ENCODE results near the gene PLEKHO2. TPM values are rescaled to one million over a fixed set of nuclear protein-coding genes. Genes with fewer than 3 reads are reported as not detected.
A peak's percentile ranks its signal among the peaks of the same experiment; 100 is the strongest.

Gene PLEKHO2
- total and polyA plus RNA-seq, 2 experiments from 2014 or later = 9.0 to 29.4 TPM

- TF ChIP-seq EZH2phosphoT487 (IDR thresholded peaks at IDR 0.05; ENCODE audit: unreplicated experiment) = no peak
- TF ChIP-seq ETS1 (IDR thresholded peaks at IDR 0.05) = no peak
Measured at GRCh38 chr15:64847448-64847847, 5.7 kb downstream of the PLEKHO2 start (continued).

GRCh38 chr15:64847876-64848716, 6.4 kb downstream of the PLEKHO2 start:
- peaks cover 6% of the 10 kb centered on the region for H3K27me3 Mint-ChIP-seq (ENCODE audit: insufficient read depth, low read depth, poor library complexity)
- peak overlapping the region; percentile 75 for H3K27ac Mint-ChIP-seq
- DNase-seq (ENCODE audit: low spot score) = no peak
- H3K9me2 ChIP-seq (ENCODE audit: insufficient read depth) = no peaks in the 10 kb centered on the region
- TF ChIP-seq, protein P1, sequence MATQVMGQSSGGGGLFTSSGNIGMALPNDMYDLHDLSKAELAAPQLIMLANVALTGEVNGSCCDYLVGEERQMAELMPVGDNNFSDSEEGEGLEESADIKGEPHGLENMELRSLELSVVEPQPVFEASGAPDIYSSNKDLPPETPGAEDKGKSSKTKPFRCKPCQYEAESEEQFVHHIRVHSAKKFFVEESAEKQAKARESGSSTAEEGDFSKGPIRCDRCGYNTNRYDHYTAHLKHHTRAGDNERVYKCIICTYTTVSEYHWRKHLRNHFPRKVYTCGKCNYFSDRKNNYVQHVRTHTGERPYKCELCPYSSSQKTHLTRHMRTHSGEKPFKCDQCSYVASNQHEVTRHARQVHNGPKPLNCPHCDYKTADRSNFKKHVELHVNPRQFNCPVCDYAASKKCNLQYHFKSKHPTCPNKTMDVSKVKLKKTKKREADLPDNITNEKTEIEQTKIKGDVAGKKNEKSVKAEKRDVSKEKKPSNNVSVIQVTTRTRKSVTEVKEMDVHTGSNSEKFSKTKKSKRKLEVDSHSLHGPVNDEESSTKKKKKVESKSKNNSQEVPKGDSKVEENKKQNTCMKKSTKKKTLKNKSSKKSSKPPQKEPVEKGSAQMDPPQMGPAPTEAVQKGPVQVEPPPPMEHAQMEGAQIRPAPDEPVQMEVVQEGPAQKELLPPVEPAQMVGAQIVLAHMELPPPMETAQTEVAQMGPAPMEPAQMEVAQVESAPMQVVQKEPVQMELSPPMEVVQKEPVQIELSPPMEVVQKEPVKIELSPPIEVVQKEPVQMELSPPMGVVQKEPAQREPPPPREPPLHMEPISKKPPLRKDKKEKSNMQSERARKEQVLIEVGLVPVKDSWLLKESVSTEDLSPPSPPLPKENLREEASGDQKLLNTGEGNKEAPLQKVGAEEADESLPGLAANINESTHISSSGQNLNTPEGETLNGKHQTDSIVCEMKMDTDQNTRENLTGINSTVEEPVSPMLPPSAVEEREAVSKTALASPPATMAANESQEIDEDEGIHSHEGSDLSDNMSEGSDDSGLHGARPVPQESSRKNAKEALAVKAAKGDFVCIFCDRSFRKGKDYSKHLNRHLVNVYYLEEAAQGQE (IDR thresholded peaks at IDR 0.05; ENCODE audit: unreplicated experiment) = no peak
- TF ChIP-seq STAT1 (IDR thresholded peaks at IDR 0.05; ENCODE audit: unreplicated experiment) (no peak), NANOG (IDR thresholded peaks at IDR 0.05; ENCODE audit: borderline replicate concordance) (no peak), CREB1 (CRISPR knock-in tag; IDR thresholded peaks at IDR 0.05; ENCODE audit: low read depth) (no peak), JUNB (IDR thresholded peaks at IDR 0.05; ENCODE audit: unreplicated experiment) (no peak)
- TF ChIP-seq, protein P2, sequence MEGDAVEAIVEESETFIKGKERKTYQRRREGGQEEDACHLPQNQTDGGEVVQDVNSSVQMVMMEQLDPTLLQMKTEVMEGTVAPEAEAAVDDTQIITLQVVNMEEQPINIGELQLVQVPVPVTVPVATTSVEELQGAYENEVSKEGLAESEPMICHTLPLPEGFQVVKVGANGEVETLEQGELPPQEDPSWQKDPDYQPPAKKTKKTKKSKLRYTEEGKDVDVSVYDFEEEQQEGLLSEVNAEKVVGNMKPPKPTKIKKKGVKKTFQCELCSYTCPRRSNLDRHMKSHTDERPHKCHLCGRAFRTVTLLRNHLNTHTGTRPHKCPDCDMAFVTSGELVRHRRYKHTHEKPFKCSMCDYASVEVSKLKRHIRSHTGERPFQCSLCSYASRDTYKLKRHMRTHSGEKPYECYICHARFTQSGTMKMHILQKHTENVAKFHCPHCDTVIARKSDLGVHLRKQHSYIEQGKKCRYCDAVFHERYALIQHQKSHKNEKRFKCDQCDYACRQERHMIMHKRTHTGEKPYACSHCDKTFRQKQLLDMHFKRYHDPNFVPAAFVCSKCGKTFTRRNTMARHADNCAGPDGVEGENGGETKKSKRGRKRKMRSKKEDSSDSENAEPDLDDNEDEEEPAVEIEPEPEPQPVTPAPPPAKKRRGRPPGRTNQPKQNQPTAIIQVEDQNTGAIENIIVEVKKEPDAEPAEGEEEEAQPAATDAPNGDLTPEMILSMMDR (conservative IDR thresholded peaks at IDR 0.05; ENCODE audit: low read depth in 2 of 2) = no peak
- H3K9me3 Mint-ChIP-seq = no peaks in the 10 kb centered on the region
- peaks cover 24% of the 10 kb centered on the region for H3F3A ChIP-seq (replicated peaks; ENCODE audit: low read depth)
- H3K4me1 Mint-ChIP-seq = peaks cover 67% of the 10 kb centered on the region
- H2AFZ ChIP-seq = no peak overlapping the region
- H3K4me2 ChIP-seq = no peak overlapping the region
- no peak overlapping the region for H3K4me3 ChIP-seq
- H3K79me2 ChIP-seq (replicated peaks; ENCODE audit: insufficient read depth) = peaks cover 93% of the 10 kb centered on the region
- H3K27me3 ChIP-seq (ENCODE audit: insufficient read depth) = no peaks in the 10 kb centered on the region
- peaks cover 38% of the 10 kb centered on the region for H3K36me3 Mint-ChIP-seq (ENCODE audit: low read depth)
- no peak overlapping the region; the same call in 2 of the 3 replicates for H3K4me3 Mint-ChIP-seq
- peaks cover 69% of the 10 kb centered on the region for H3K4me1 ChIP-seq (ENCODE audit: insufficient read depth)
- peaks cover 13% of the 10 kb centered on the region; the same call in 1 of the 2 replicates for H3K36me3 ChIP-seq (ENCODE audit: insufficient read depth)
- H3K27ac ChIP-seq (ENCODE audit: low read depth) = 0 out of 2 replicates have a peak overlapping the region, but pooled peaks have one; percentile 61
- peaks cover 85% of the 10 kb centered on the region for H4K20me1 ChIP-seq (replicated peaks; ENCODE audit: insufficient read depth)
- ATAC-seq = no peak
